NCI-H2171 (cell line): ENCODE measurements around the gene LRP3.
"Not testable (repeated sequence)": the region's sequence is repeated elsewhere in the genome, so short reads cannot be mapped to it uniquely, and the experiment has no call there.

Experiments used
- DNase-seq: peaks from one replicate; lab custom pipeline; 2025; lab: John Stamatoyannopoulos, UW

Gene LRP3

GRCh38 chr19:33202546-33203507 lies 8.7 kb downstream of the LRP3 start:
- no peak for DNase-seq

- DNase-seq: no peak
Observed at GRCh38 chr19:33203529-33203928, 9.4 kb downstream of the LRP3 start.

- DNase-seq: no peak
Observed at GRCh38 chr19:33204136-33204973, 10.2 kb downstream of the LRP3 start.

GRCh38 chr19:33205110-33205509 lies 11.0 kb downstream of the LRP3 start:
- no peak for DNase-seq

GRCh38 chr19:33205531-33206260 lies 11.6 kb downstream of the LRP3 start:
- DNase-seq: no peak

- no peak for DNase-seq
Observed at GRCh38 chr19:33206261-33207039, 12.3 kb downstream of the LRP3 start.

- DNase-seq: no peak
Observed at GRCh38 chr19:33207040-33207620, 13.0 kb downstream of the LRP3 start.

- no peak for DNase-seq
Observed at GRCh38 chr19:33207903-33208302, 13.8 kb downstream of the LRP3 start.

- DNase-seq: no peak
Observed at GRCh38 chr19:33208371-33208895, 14.3 kb downstream of the LRP3 start.

- no peak for DNase-seq
Observed at GRCh38 chr19:33208904-33209849, 15.0 kb downstream of the LRP3 start.

GRCh38 chr19:33209850-33210230 lies 15.7 kb downstream of the LRP3 start:
- not testable (repeated sequence) for DNase-seq

GRCh38 chr19:33210266-33210940 lies 16.3 kb downstream of the LRP3 start:
- no peak for DNase-seq

- no peak for DNase-seq
Observed at GRCh38 chr19:33211794-33212435, 17.8 kb downstream of the LRP3 start.

GRCh38 chr19:33212436-33213172 lies 18.5 kb downstream of the LRP3 start:
- DNase-seq: no peak

- DNase-seq: no peak
Observed at GRCh38 chr19:33214596-33214995, 20.5 kb downstream of the LRP3 start.

- DNase-seq: no peak
Observed at GRCh38 chr19:33215438-33216197, 21.5 kb downstream of the LRP3 start.

GRCh38 chr19:33216198-33216830 lies 22.2 kb downstream of the LRP3 start:
- no peak for DNase-seq
